Measurements from ENCODE around the gene CHST9. TPM values are rescaled to one million over a fixed set of nuclear protein-coding genes. Genes with fewer than 3 reads are reported as not detected.

CHST9 gene
- total RNA-seq, 6 experiments from 2014 or later, result not detected

DNA sequence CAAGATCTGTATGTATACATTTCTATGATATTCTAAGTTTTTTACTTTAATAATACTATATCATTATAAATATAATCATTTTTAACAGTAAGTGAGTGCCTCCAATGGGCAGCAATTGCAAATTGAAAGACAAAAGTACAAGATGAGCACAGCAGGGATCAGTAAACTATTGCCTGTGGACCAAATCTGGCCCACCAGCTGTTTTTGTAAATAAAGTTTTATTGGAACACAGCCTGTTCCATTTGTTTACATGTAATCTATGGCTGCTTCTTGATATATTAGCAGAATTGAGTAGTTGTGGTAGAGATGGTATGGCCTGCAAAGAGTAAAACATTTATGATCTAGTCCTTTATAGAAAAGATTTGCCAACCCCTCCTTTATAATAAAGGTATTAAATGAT is 43.2 kb downstream of the CHST9 start:
- Mint-ChIP-seq H3K4me1 (ENCODE audit: low read depth) (no peaks in the 10 kb centered on the region), H3K4me3 (no peak overlapping the region), H3K9me3 (peaks cover 18% of the 10 kb centered on the region), H3K36me3 (ENCODE audit: low read depth) (no peaks in the 10 kb centered on the region), H3K27ac (no peak overlapping the region), H3K27me3 (ENCODE audit: insufficient read depth) (no peaks in the 10 kb centered on the region)
- DNase-seq, result no peak
- TF ChIP-seq, protein P1, sequence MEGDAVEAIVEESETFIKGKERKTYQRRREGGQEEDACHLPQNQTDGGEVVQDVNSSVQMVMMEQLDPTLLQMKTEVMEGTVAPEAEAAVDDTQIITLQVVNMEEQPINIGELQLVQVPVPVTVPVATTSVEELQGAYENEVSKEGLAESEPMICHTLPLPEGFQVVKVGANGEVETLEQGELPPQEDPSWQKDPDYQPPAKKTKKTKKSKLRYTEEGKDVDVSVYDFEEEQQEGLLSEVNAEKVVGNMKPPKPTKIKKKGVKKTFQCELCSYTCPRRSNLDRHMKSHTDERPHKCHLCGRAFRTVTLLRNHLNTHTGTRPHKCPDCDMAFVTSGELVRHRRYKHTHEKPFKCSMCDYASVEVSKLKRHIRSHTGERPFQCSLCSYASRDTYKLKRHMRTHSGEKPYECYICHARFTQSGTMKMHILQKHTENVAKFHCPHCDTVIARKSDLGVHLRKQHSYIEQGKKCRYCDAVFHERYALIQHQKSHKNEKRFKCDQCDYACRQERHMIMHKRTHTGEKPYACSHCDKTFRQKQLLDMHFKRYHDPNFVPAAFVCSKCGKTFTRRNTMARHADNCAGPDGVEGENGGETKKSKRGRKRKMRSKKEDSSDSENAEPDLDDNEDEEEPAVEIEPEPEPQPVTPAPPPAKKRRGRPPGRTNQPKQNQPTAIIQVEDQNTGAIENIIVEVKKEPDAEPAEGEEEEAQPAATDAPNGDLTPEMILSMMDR (IDR thresholded peaks at IDR 0.05), result no peak

DNA sequence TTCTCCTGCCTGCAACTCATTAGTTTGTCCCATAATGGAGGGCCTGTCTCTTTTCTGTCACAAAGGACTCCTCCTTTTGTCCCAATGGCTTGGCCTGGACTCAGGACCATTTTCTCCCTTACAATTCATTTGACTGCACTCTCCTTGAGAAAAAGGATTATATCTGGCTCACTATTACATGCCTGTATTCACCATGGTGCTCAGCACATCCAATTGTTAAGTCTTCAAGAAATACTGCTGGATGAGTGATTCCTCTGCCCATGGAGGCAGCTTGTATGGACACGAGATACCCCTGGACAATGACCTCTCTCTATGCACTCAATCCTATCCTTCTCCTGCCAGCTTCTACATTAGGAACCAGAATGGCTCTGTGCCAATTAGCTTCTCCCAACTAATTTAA is 47.0 kb downstream of the CHST9 start:
- Mint-ChIP-seq H3K36me3 (ENCODE audit: low read depth) (no peaks in the 10 kb centered on the region), H3K4me3 (no peak overlapping the region), H3K27me3 (ENCODE audit: insufficient read depth) (no peaks in the 10 kb centered on the region), H3K27ac (no peak overlapping the region), H3K9me3 (peaks cover 22% of the 10 kb centered on the region), H3K4me1 (ENCODE audit: low read depth) (no peaks in the 10 kb centered on the region)
- TF ChIP-seq, protein P1 (IDR thresholded peaks at IDR 0.05), result no peak
- DNase-seq, result no peak

DNA sequence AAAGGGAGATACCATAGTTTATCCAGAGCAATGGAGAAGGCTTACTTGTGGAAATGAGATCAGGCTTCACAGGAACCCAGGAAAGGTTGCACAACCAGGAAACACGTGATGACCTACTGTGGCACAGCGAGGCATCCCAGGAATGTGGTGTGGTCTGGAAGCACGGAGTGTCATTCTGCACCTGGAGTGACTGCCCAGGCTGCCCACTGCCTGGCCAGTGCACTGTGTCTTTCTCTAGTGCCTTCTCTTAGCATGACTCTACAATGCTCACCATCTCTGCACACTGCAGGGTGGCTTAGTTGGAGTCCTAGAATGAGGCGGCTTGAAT is 48.9 kb downstream of the CHST9 start:
- Mint-ChIP-seq H3K27me3 (ENCODE audit: insufficient read depth) (no peaks in the 10 kb centered on the region; the same call in 1 of the 2 replicates), H3K36me3 (ENCODE audit: low read depth) (no peaks in the 10 kb centered on the region), H3K9me3 (peaks cover 26% of the 10 kb centered on the region), H3K4me1 (ENCODE audit: low read depth) (no peaks in the 10 kb centered on the region), H3K27ac (no peak overlapping the region), H3K4me3 (no peak overlapping the region)
- TF ChIP-seq, protein P1 (IDR thresholded peaks at IDR 0.05), result no peak
- no peak for DNase-seq

DNA sequence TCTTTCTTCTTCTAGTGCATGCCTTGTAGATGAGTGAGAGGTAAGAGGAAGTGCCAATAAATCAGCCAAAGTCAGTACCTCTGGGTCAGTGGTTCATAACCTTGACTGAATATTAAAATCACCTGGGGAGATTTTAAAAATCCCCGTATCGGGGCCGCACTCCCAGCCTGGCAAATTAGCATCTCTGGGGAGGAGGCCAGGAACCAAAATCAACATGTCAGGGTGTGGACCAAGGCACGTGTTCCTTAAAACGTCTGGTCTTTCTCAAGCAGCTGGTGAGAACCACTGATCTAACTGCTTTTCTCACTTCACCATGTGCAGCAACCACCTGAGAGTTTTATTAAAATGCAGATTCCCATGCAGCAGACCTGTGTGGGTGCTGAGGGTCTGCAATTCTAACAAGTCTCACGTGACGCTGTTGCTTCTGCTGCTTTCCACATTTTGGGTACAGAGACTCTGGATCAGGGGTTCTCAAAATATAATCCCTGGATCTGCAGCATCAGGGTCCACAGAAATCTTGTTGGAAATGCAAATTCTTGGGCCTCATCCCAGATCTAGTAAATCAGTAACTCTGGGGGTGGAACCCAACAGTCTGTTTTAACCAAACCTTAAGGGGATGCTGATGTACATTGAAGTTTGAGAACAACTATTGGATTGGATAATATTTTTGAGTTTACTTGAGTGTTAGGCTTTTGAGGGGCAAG is 49.5 kb downstream of the CHST9 start:
- Mint-ChIP-seq H3K4me3 (no peak overlapping the region), H3K27ac (no peak overlapping the region), H3K27me3 (ENCODE audit: insufficient read depth) (no peaks in the 10 kb centered on the region; the same call in 1 of the 2 replicates), H3K9me3 (peaks cover 28% of the 10 kb centered on the region), H3K4me1 (ENCODE audit: low read depth) (no peaks in the 10 kb centered on the region), H3K36me3 (ENCODE audit: low read depth) (no peaks in the 10 kb centered on the region)
- TF ChIP-seq, protein P1 (IDR thresholded peaks at IDR 0.05), result no peak
- DNase-seq, result no peak

DNA sequence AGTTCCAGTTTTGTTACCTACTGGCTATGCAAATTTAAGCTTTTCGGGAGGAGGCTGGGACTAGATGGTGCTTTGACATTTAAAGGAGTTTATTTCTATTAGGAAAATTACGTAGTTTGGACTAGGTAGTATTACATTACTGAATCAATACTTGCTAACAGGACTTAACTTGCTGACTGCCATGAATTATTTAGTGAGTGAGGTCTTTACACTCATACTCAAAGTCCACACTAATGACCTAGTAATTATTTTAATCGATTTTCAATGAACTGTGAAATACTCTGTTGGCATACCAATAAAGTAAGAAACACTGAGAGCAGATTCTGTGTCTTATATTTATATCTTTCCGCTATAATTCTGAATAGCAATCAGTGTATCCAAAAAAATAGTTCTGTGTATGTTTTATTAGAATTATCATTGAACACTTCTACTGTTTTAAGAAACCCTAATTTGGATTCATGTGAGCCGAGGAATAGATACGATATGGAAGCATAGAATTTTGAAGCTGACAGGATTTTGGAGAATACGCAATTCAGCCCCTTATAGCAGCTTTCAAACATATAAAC is 55.0 kb downstream of the CHST9 start:
- Mint-ChIP-seq H3K27me3 (ENCODE audit: insufficient read depth) (no peaks in the 10 kb centered on the region; the same call in 1 of the 2 replicates), H3K9me3 (peaks cover 30% of the 10 kb centered on the region), H3K36me3 (ENCODE audit: low read depth) (no peaks in the 10 kb centered on the region), H3K4me3 (no peak overlapping the region), H3K27ac (no peak overlapping the region), H3K4me1 (ENCODE audit: low read depth) (no peaks in the 10 kb centered on the region)
- TF ChIP-seq, protein P1 (IDR thresholded peaks at IDR 0.05), result no peak
- no peak for DNase-seq

Measured in HFFc6 (cell line).